HG02588 (cell line): ENCODE data around the gene KLHL33.
A peak's percentile ranks its signal among the peaks of the same experiment; 100 is the strongest.

ENCODE experiments used
- ATAC-seq: cut with Tn5 transposase; IDR thresholded peaks from one replicate; pipeline ENCODE4 v1.9.1; 2021; ENCODE audit warnings: mild to moderate bottlenecking, moderate library complexity; ENCODE audit not compliant: unreplicated experiment

The KLHL33 gene

GRCh38 chr14:20417250-20418186, 18.4 kb downstream of the KLHL33 start:
- ATAC-seq = no peak

DNA sequence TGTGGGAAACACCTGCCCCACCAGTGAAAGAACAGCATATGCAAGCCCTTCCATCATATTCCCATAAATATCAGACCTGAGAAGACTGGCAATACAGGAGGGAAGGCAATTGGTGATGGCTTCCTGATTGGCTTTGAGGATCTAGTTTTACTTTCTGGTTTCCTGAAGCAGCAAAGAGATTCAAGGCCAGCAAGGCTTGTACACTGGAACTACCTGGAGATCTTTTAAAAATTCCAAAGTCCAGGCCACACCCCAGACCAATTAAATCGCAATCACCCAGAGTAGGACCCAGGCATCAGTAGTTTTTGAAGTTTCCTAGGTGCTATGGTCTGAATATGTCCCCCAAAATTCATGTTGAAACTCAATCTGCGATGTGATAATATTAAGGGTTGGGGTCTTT, 19.7 kb downstream of the KLHL33 start:
- ATAC-seq = no peak

GRCh38 chr14:20415782-20416206, 20.2 kb downstream of the KLHL33 start:
- no peak for ATAC-seq

DNA sequence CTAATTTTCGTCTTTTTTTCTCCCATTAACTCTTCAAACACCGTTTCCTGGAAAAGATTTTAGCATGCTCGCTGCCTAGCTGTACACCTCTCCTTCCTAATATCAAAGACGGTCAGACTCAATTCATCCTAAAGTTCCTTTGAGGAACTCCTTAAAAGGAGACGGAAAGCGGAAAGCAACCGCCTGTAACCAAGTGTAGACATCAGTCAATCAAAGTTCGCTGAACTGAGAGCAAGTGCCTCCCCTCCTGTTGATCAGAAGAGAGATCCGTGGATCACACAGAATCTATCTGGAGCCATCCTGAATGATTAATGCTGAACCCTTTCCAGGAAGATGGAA, 22.3 kb downstream of the KLHL33 start:
- ATAC-seq = no peak

DNA sequence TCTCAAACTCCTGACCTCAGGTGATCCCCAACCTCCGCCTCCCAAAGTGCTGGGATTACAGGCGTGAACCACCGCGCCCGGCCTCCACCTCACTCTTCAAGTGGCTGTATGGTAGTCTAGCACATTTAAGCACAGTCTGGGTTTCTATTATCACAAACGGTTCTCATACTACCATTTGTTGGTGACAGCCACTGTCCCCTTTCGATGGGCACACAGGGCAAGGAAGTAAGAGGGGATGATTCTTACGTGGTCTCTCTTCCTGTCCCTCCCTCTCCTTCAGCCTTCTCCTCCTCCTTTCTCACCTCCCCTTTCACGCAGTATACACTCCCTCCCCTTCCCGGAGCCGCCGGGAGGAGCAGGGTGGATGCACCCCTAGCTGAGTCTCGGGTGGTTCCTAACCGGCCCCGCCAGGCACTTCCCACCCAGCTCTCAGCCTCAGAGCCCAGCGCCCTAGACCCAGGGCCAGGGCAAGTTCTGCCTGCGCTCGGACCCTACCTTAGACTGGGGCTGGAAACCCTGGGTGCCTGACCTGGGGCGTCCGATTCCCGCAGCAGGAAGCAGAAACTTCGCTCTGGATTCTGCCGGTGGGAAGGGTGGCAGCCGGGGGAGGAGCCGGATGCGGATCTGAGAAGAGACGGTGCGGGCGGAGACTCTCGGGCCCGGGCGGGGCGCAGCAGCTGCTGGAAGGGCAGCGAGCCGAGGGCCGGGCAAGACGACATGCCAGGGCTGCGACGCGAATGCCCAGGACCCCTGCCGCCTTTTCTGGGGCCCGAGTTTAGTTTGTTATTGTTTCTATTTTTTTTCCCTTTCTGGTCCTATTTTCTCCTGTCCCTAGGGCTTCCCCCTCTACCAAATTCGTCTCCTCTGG, 22.9 kb downstream of the KLHL33 start, which contains the start of gene TEP1:
Gene TEP1, minus strand, starts transcription at position 626 of the 868 bp plus-strand sequence. CDS start 5,062 bp downstream, outside the sequence.
- peak; percentile 76 for ATAC-seq

DNA sequence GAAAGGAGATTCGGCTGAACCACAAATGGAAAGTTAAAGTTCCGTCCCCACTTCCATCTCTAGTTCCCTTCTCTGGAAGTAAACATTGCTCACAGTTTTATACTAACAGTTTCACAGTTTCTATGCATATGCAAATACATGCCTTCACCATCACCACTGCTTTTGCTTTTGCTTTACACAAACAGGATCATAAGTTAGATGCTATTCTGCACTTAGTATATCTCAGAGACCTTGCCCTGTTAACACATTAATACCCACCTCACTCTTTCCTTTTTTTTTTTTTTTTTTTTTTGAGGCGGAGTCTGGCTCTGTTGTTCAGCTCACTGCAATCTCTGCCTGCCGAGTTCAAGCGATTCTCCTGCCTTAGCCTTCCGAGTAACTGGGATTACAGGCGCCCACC, 23.6 kb downstream of the KLHL33 start:
- peak; percentile 51 for ATAC-seq

- no peak for ATAC-seq
Measured at GRCh38 chr14:20409226-20409625, 26.7 kb downstream of the KLHL33 start.

DNA sequence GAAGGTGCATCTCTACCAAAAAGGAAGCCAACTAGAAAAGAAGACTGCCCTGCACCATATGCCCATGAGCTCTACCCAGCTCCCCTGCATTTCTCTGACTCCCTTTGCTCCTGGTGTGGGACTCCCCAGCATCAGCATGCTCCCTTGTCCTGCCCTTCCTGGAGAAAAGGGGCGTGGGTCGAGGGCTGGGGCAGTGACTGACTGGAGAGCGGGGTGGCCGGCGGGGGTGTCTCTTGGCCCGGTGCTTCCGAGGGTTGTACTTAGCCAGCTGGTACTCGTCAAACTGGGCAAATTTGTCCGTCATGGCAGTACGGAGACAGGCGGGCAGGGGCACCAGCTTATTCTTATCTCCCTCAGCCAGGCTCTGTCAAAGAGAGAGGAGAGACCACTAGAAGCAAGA, 32.4 kb downstream of the KLHL33 start:
- ATAC-seq = no peak

DNA sequence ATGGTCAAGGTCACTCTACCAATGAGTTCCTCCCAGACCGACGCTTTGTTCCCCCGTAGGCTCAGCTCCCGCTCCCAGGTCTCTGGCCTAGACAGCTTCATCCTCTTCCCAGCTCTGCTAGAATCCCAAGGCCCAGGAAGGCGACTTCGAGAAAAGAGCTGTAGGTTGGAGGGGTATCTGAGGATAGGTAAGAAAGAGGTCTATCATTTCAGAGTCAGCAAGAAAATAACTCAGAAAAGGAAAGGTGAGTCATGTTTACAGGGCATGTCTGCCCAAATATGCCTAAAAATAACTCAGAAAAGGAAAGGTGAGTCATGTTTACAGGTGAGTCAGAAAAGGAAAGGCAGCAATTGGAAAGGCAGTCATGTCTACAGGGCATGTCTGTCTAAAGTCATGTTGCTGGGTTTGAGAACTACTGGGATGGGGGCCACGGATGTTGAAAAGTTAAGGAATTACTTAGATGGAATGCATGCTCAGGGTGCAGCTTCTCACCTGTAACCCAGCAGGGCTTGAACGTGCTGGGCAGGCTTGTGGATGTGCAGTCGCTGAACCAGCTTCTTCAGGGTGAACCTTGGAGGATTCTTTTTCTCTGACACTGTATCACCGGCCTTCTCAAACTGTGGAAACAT, 34.9 kb downstream of the KLHL33 start:
- ATAC-seq = no peak

GRCh38 chr14:20400589-20400964, 35.4 kb downstream of the KLHL33 start:
- no peak for ATAC-seq

DNA sequence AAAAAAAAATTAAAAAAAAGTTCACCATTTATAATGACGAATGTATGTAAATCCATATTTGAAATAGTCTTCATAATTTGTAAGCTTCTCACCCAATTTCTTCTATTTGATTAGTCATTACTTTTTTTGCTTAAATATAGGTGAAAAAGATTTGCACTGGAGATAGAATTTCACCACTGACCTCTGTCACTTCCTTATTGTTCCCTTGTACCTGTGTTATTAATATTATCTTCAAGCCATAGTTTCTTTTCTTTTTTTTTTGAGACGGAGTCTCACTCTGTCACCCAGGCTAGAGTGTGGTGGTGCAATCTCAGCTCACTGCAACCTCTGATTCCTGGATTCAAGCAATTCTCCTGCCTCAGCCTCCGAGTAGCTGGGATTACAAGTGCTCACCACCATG, 38.5 kb downstream of the KLHL33 start:
- no peak for ATAC-seq

GRCh38 chr14:20391505-20391904, 44.5 kb downstream of the KLHL33 start:
- ATAC-seq = no peak

GRCh38 chr14:20388159-20388558, 47.8 kb downstream of the KLHL33 start:
- no peak for ATAC-seq

- no peak for ATAC-seq
Measured at GRCh38 chr14:20387576-20387975, 48.4 kb downstream of the KLHL33 start.

- no peak for ATAC-seq
Measured at GRCh38 chr14:20386276-20386855, 49.6 kb downstream of the KLHL33 start.

DNA sequence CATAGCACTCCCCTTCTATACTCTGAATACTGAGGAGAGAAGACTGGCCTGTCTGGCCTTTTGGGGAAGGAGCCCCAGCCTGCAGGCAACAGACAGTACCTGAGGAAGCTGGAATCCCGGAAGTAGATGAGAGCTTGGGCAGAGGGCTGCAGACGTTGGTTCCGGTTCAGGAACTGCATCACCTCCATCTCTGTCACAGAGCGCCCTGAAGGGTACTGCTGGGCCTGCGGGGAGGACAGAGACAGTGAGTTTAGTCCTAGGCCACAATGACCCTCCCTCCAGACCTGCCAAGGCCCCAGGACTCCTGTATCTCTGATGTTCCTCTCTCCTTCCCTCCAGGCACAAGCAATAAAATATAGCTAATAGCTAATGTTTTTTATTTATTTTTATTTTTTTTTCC, 51.1 kb downstream of the KLHL33 start:
- no peak for ATAC-seq

DNA sequence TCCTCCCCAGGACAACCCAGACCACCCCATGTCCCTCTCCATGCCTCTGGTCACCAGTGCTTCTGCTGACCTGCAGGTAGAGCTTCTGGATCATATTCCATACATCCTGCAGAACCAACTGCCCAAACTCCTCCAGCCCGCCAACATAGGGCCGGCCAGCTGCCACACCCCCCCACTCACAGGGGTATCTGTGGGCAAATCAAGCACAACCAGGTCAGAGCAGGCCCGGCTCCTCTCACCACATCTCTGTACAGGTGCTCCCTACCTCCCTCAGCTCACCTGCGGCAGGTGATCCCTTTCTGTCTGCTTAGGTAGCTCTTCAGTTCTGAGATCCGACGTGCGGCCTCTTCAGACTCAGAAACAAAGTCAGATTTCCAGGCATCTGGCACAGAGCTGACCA, 51.6 kb downstream of the KLHL33 start:
- ATAC-seq = no peak

- ATAC-seq = no peak
Measured at GRCh38 chr14:20383636-20384035, 52.3 kb downstream of the KLHL33 start.

GRCh38 chr14:20383032-20383431, 52.9 kb downstream of the KLHL33 start:
- no peak for ATAC-seq

DNA sequence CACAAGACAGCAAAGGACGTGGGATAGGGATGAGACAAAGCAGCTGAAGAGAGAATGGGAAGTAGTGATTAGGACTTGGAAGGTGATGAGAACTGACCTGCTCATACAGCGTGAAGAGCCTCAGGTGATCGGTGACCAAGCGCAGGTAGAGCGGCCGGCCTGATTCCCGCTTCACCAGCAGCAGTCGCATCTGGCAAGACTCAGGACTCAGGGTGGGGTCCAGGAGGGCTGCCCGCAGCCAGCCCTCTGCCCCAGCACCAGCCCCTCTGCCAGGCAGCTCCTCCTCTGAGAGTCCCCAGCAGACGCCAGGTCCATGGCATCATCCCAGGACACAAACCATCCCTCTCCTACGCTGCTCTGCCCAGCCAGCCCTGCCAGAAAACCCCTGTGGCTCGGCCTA, 53.4 kb downstream of the KLHL33 start:
- ATAC-seq = no peak

- ATAC-seq = no peak
Measured at GRCh38 chr14:20381341-20381740, 54.6 kb downstream of the KLHL33 start.
